Testis (tissue), 3 donors: ENCODE measurements around the gene ENPP6. TPM values are rescaled to one million over a fixed set of nuclear protein-coding genes. Genes with fewer than 3 reads are reported as not detected.

Experiments used
- DNase-seq: peaks from one replicate; pipeline ENCODE4 v3.0.0-alpha.2; 2019
- H3K27ac ChIP-seq, 2 donors: fragments of 200-600 bp; sonication (generic); one replicate each; pipeline ENCODE4 v1.5.1; 2019
- H3K27me3 ChIP-seq: fragments of 200-600 bp; sonication (generic); one replicate; pipeline ENCODE4 v1.5.1; 2019
- H3K36me3 ChIP-seq: fragments of 200-600 bp; sonication (generic); one replicate; pipeline ENCODE4 v1.5.1; 2017; ENCODE audit warnings: low read depth; ENCODE audit errors: missing control alignments
- H3K4me1 ChIP-seq: fragments of 200-600 bp; sonication (generic); one replicate; pipeline ENCODE4 v1.5.1; 2019
- H3K4me3 ChIP-seq, 2 donors: fragments of 200-600 bp; sonication (generic); one replicate each; pipeline ENCODE4 v1.5.1; 2017 to 2019
- H3K9me3 ChIP-seq: fragments of 200-600 bp; sonication (generic); one replicate; pipeline ENCODE4 v1.5.1; 2017
- CTCF ChIP-seq, 3 experiments: fragments of 450-650 bp in 2 of 3; fragments of 200-600 bp in 1 of 3; sonication (generic) in 1 of 3; IDR thresholded peaks; one replicate each; pipeline ENCODE4 v1.5.1; 2016 to 2019; ENCODE audit warnings: antibody characterized with exemption in 3 of 3, mild to moderate bottlenecking in 2 of 3, moderate library complexity in 1 of 3
- POLR2A ChIP-seq: fragments of 450-650 bp; IDR thresholded peaks from one replicate; pipeline ENCODE4 v1.6.1; 2017; ENCODE audit warnings: antibody characterized with exemption, mild to moderate bottlenecking, moderate library complexity
- WGBS, 2 donors: methylation state at CpG; one replicate each; pipeline ENCODE4 v1.1.5; 2018; 5-methylcytosine and 5-hydroxymethylcytosine counted together
- intact Hi-C: fragments of 100-400 bp; cut with DNase I; formaldehyde crosslinking; loops from one replicate; pipeline ENCODE4 v1.15.1; 2023; ENCODE audit warnings: low total_unique reads
- polyA plus RNA-seq: library from polyadenylated mRNA; stranded (reverse); fragments of 350-450 nt; fragmentation: Illumina TruSeq; extraction: RNeasy Lipid Tissue Mini Kit (QIAGEN cat#74804); gene quantifications from one replicate; pipeline ENCODE4 v1.2.3, GENCODE V29; 2014; ENCODE audit warnings: low read depth, low replicate concordance; ENCODE audit not compliant: insufficient read depth
- total RNA-seq, 2 donors: library from RNA; depleted of rRNA; stranded (reverse); fragments of >200 nt; gene quantifications; one replicate each; pipeline ENCODE4 v1.2.3, GENCODE V29; 2016

Gene ENPP6
- total and polyA plus RNA-seq, 3 donors from 2014 or later: 2.0 to 4.9 (median 3.5) TPM

- H3K9me3 ChIP-seq: no peaks in the 10 kb centered on the region
- no peaks in the 10 kb centered on the region for H3K36me3 ChIP-seq
- intact Hi-C loops: no loop called here
- TF ChIP-seq POLR2A (no peak), CTCF (IDR thresholded peaks at IDR 0.05) (no peak)
- no peak overlapping the region for H3K27ac ChIP-seq
- 60 to 80% methylated on average over 1 of the region's 1 CpG for WGBS, 2 donors
- DNase-seq: no peak
- peaks cover 6% of the 10 kb centered on the region for H3K4me1 ChIP-seq
- H3K27me3 ChIP-seq: no peaks in the 10 kb centered on the region
- no peak overlapping the region for H3K4me3 ChIP-seq
Measured at GRCh38 chr4:184171011-184171410, 46.7 kb downstream of the ENPP6 start.

- intact Hi-C loops: loop anchor here (5.0 kb wide), 1 partner anchor 332 kb away; no protein-coding TSS in a partner anchor
- H3K27me3 ChIP-seq: no peaks in the 10 kb centered on the region
- no peaks in the 10 kb centered on the region for H3K36me3 ChIP-seq
- peak overlapping the region in 1 of 2 donors; percentile 8 for H3K4me3 ChIP-seq
- no peaks in the 10 kb centered on the region for H3K9me3 ChIP-seq
- no peak for DNase-seq
- TF ChIP-seq POLR2A (no peak), CTCF (IDR thresholded peaks at IDR 0.05) (no peak)
- WGBS, 2 donors: 74 to 80% methylated on average over 16 to 17 of the region's 17 CpGs
- H3K4me1 ChIP-seq: peaks cover 6% of the 10 kb centered on the region
- peak overlapping the region; percentile 51 to 83 for H3K27ac ChIP-seq
Measured at GRCh38 chr4:184169225-184169867, 48.3 kb downstream of the ENPP6 start.

GRCh38 chr4:184168406-184169019 lies 49.2 kb downstream of the ENPP6 start:
- Histone ChIP-seq H3K27ac (peak overlapping the region; percentile 51 to 83), H3K4me3 (peak overlapping the region; percentile 8 to 24), H3K4me1 (peaks cover 6% of the 10 kb centered on the region), H3K36me3 (no peaks in the 10 kb centered on the region), H3K9me3 (no peaks in the 10 kb centered on the region), H3K27me3 (no peaks in the 10 kb centered on the region)
- TF ChIP-seq POLR2A: no peak
- TF ChIP-seq CTCF (IDR thresholded peaks at IDR 0.05): peak; percentile 88 to 92 (median 91)
- intact Hi-C loops: loop anchor here (5.0 kb wide), 1 partner anchor 331 kb away; no protein-coding TSS in a partner anchor
- 2% methylated on average over 26 to 33 of the region's 33 CpGs for WGBS, 2 donors
- DNase-seq: peak; percentile 86

- no peak overlapping the region for H3K4me3 ChIP-seq
- 65 to 76% methylated on average over 9 of the region's 9 CpGs for WGBS, 2 donors
- TF ChIP-seq POLR2A: no peak
- peaks cover 6% of the 10 kb centered on the region for H3K4me1 ChIP-seq
- no peak overlapping the region for H3K27ac ChIP-seq
- no peaks in the 10 kb centered on the region for H3K36me3 ChIP-seq
- no peaks in the 10 kb centered on the region for H3K9me3 ChIP-seq
- intact Hi-C loops: loop anchor here (5.0 kb wide), 1 partner anchor 330 kb away; no protein-coding TSS in a partner anchor
- no peak for DNase-seq
- H3K27me3 ChIP-seq: no peaks in the 10 kb centered on the region
Measured at GRCh38 chr4:184167576-184167975, 50.1 kb downstream of the ENPP6 start.

GRCh38 chr4:184166736-184167135 lies 50.9 kb downstream of the ENPP6 start:
- intact Hi-C loops: loop anchor here (5.0 kb wide), 1 partner anchor 329 kb away; no protein-coding TSS in a partner anchor
- H3K4me3 ChIP-seq: no peak overlapping the region
- no peaks in the 10 kb centered on the region for H3K9me3 ChIP-seq
- TF ChIP-seq CTCF (IDR thresholded peaks at IDR 0.05) (no peak), POLR2A (no peak)
- no peak for DNase-seq
- no peaks in the 10 kb centered on the region for H3K36me3 ChIP-seq
- H3K27ac ChIP-seq: no peak overlapping the region
- 80 to 87% methylated on average over 6 of the region's 6 CpGs for WGBS, 2 donors
- no peaks in the 10 kb centered on the region for H3K27me3 ChIP-seq
- H3K4me1 ChIP-seq: peaks cover 6% of the 10 kb centered on the region
